Measurements from ENCODE around the gene EPHA2. TPM values are rescaled to one million over a fixed set of nuclear protein-coding genes. Genes with fewer than 3 reads are reported as not detected.

The EPHA2 gene
- total RNA-seq, 1 experiment from 2014 or later, result 91.6 TPM

DNA sequence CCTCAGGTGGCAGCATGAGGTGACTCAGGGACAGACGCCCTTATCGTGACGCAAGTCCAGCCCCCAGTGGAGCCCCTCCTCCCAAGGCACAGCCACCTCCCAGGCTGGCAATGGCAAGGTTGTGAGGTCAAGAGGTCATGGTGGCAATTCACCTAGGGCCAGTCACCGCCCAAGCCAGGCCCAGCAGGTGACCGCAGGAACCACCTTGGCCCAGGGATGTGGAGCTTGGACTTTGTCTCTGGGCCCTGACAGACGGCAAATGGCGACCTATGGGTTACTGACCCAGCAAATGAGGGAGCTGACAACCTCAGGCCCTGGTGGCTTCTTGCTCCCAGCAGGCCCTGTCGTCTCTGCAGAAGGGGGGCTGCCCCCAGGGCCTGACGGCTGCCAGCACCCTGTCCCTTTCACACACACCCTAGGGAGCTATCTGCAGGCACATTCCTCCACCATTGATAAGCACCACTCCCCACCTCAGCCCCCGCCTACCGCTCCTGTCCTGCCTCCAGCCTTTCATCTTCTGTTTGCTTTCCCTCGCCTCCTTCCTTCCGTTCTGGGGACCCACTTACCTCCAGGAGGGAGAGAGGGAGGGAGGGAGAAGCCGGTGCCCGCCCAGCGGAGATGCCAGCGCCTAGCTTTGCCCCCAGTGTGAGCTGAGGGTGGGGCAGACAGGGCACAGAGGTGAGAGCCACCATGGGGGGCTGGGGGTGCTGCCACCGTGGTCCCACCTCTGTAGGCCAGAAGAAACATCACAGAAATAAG is 12.1 kb downstream of the EPHA2 start:
- peaks cover 72% of the 10 kb centered on the region for H3K4me1 ChIP-seq (ENCODE audit: insufficient read depth, low read length, poor library complexity, severe bottlenecking)
- POLR2A ChIA-PET (ENCODE audit: low non-redundant PET), result no interaction called here
- no TSS peak for BruUV-seq (replicated peaks)
- CTCF ChIA-PET, result no interaction called here
- intact Hi-C loops (cut with micrococcal nuclease; ENCODE audit: unreplicated experiment), result no loop called here
- H3K9me3 ChIP-seq (ENCODE audit: low read depth, low read length, poor library complexity, severe bottlenecking), result no peaks in the 10 kb centered on the region
- no peaks in the 10 kb centered on the region for H3K27me3 ChIP-seq (replicated peaks; ENCODE audit: insufficient read depth, low read depth, low read length, poor library complexity)
- TF ChIP-seq CTCF (conservative IDR thresholded peaks at IDR 0.05; ENCODE audit: low read depth, low read length) (no peak), EZH2 (IDR thresholded peaks at IDR 0.05; ENCODE audit: borderline replicate concordance, low read depth, low read length, poor library complexity, severe bottlenecking) (no peak)
- DNase-seq (ENCODE audit: low spot score), result peak; percentile 76
- H3K36me3 ChIP-seq (ENCODE audit: insufficient read depth, low read length, poor library complexity, severe bottlenecking), result peaks cover 34% of the 10 kb centered on the region
- peak overlapping the region; percentile 87 for H3K27ac ChIP-seq (ENCODE audit: low read depth, low read length, poor library complexity, severe bottlenecking)
- no peak overlapping the region for H3K4me3 ChIP-seq (ENCODE audit: low read depth, low read length, poor library complexity, severe bottlenecking)

GRCh38 chr1:16143005-16143565 is 12.8 kb downstream of the EPHA2 start:
- intact Hi-C loops (cut with micrococcal nuclease; ENCODE audit: unreplicated experiment), result no loop called here
- Histone ChIP-seq H3K36me3 (ENCODE audit: insufficient read depth, low read length, poor library complexity, severe bottlenecking) (peaks cover 33% of the 10 kb centered on the region), H3K4me3 (ENCODE audit: low read depth, low read length, poor library complexity, severe bottlenecking) (no peak overlapping the region), H3K27me3 (replicated peaks; ENCODE audit: insufficient read depth, low read depth, low read length, poor library complexity) (no peaks in the 10 kb centered on the region), H3K27ac (ENCODE audit: low read depth, low read length, poor library complexity, severe bottlenecking) (peak overlapping the region; percentile 87), H3K9me3 (ENCODE audit: low read depth, low read length, poor library complexity, severe bottlenecking) (no peaks in the 10 kb centered on the region), H3K4me1 (ENCODE audit: insufficient read depth, low read length, poor library complexity, severe bottlenecking) (peaks cover 72% of the 10 kb centered on the region)
- DNase-seq (ENCODE audit: low spot score), result no peak
- ChIA-PET CTCF (no interaction called here), POLR2A (ENCODE audit: low non-redundant PET) (no interaction called here)
- TF ChIP-seq CTCF (conservative IDR thresholded peaks at IDR 0.05; ENCODE audit: low read depth, low read length) (no peak), EZH2 (IDR thresholded peaks at IDR 0.05; ENCODE audit: borderline replicate concordance, low read depth, low read length, poor library complexity, severe bottlenecking) (no peak)
- BruUV-seq (replicated peaks), result no TSS peak

DNA sequence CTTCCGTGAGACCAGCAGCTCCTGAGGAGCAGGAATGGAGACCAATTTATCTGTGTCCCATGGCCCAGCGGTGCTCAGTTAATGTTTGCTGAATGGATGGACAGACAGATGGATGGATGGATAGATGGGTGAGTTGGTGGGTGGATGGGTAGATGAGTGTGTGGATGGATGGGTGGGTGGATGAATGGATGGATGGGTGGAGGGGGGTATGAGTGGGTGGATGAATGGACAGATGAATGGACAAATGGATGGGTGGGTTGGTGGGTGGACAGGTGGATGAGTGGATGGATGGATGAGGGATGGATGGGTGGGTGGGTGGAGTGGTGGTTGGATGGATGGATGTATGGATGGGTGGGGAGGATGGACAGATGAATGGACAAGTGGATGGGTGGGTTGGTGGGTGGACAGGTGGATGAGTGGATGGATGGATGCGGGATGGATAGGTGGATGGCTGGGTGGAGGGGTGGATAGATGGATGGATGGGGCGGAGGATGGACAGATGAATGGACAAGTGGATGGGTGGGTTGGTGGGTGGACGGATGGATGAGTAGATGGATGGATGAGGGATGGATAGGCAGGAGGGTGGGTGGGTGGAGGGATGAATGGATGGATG is 13.4 kb downstream of the EPHA2 start:
- Histone ChIP-seq H3K27me3 (replicated peaks; ENCODE audit: insufficient read depth, low read depth, low read length, poor library complexity) (no peaks in the 10 kb centered on the region), H3K27ac (ENCODE audit: low read depth, low read length, poor library complexity, severe bottlenecking) (peak overlapping the region; percentile 77), H3K9me3 (ENCODE audit: low read depth, low read length, poor library complexity, severe bottlenecking) (no peaks in the 10 kb centered on the region), H3K4me1 (ENCODE audit: insufficient read depth, low read length, poor library complexity, severe bottlenecking) (peaks cover 71% of the 10 kb centered on the region), H3K36me3 (ENCODE audit: insufficient read depth, low read length, poor library complexity, severe bottlenecking) (peaks cover 33% of the 10 kb centered on the region), H3K4me3 (ENCODE audit: low read depth, low read length, poor library complexity, severe bottlenecking) (no peak overlapping the region)
- ChIA-PET POLR2A (ENCODE audit: low non-redundant PET) (interaction anchor here (0.5 kb wide), 1 partner anchor 14 kb away, joined by 3 read pairs; no protein-coding TSS in a partner anchor), CTCF (interaction anchor here (0.5 kb wide), 1 partner anchor 88 kb away, joined by 9 read pairs; no protein-coding TSS in a partner anchor)
- no TSS peak for BruUV-seq (replicated peaks)
- DNase-seq (ENCODE audit: low spot score), result no peak
- intact Hi-C loops (cut with micrococcal nuclease; ENCODE audit: unreplicated experiment), result no loop called here
- no peak for TF ChIP-seq EZH2 (IDR thresholded peaks at IDR 0.05; ENCODE audit: borderline replicate concordance, low read depth, low read length, poor library complexity, severe bottlenecking)
- TF ChIP-seq CTCF (conservative IDR thresholded peaks at IDR 0.05; ENCODE audit: low read depth, low read length), result no peak
